GM12878 (cell line): ENCODE data around the gene MAX. TPM values are rescaled to one million over a fixed set of nuclear protein-coding genes. Genes with fewer than 3 reads are reported as not detected.

Experiments used
- ATAC-seq: fragments of 200-7000 bp; cut with Tn5 transposase; 3 replicates; pipeline ENCODE4 v1.9.1; 2020; ENCODE audit warnings: mild to moderate bottlenecking, moderate library complexity
- BruUV-seq: library from RNA; stranded (reverse); fragments of 400-500 nt; replicated peaks from 2 replicates; lab custom pipeline; 2021; lab: Mats Ljungman, UMichigan
- CTCF ChIA-PET: fragments of 300-600 bp; sonication (Branson Sonifier 250); formaldehyde crosslinking; extraction: SDS; loops from one replicate; lab custom pipeline; 2021; ENCODE audit warnings: inconsistent platforms; lab: Yijun Ruan, JAX
- POLR2A ChIA-PET: fragments of 350-600 bp; formaldehyde crosslinking; extraction: SDS; loops from one replicate; lab custom pipeline; 2021; ENCODE audit warnings: inconsistent platforms; lab: Charles Lee
- RAD21 ChIA-PET: fragments of 300-600 bp; sonication (Branson Sonifier 250); formaldehyde crosslinking; loops from one replicate; lab custom pipeline; 2023; ENCODE audit warnings: antibody characterized with exemption; ENCODE audit not compliant: unreplicated experiment; lab: Charles Lee
- SMC1A ChIA-PET: fragments of 300-600 bp; sonication (Branson Sonifier 250); formaldehyde crosslinking; loops from one replicate; lab custom pipeline; 2023; ENCODE audit not compliant: unreplicated experiment, uncharacterized antibody; lab: Charles Lee
- DNase-seq: peaks from one replicate; pipeline ENCODE4 v3.0.0-alpha.2; 2011; ENCODE audit warnings: low read depth, low spot score
- FAIRE-seq: peaks from 3 replicates; lab custom pipeline; 2011; peaks lifted over from hg19 to GRCh38; lab: Jason Lieb, UNC
- H2AFZ ChIP-seq: 2 replicates; pipeline ENCODE4 v1.6.0; 2011; ENCODE audit warnings: low read depth, low read length, control low read depth; ENCODE audit not compliant: control insufficient read depth
- H3K27ac ChIP-seq: 2 replicates; pipeline ENCODE4 v1.5.1; 2011; ENCODE audit warnings: control low read depth; ENCODE audit not compliant: control insufficient read depth, insufficient read depth
- H3K27me3 ChIP-seq, 2 experiments: replicated peaks in 1 of 2; 2 replicates each; pipeline versions ENCODE4 v1.6.0 to v1.6.1; 2011; ENCODE audit warnings: low read length in 1 of 2; ENCODE audit not compliant: control insufficient read depth in 2 of 2, insufficient read depth in 2 of 2
- H3K36me3 ChIP-seq, 2 experiments: 2 replicates each; pipeline ENCODE4 v1.5.1; 2011; ENCODE audit warnings: low read length in 1 of 2; ENCODE audit not compliant: control insufficient read depth in 2 of 2, insufficient read depth in 2 of 2
- H3K4me1 ChIP-seq: 2 replicates; pipeline ENCODE4 v1.6.1; 2011; ENCODE audit warnings: mild to moderate bottlenecking, low read length, moderate library complexity, mixed read lengths; ENCODE audit not compliant: control insufficient read depth, insufficient read depth
- H3K4me2 ChIP-seq: 2 replicates; pipeline ENCODE4 v1.6.0; 2011; ENCODE audit warnings: control low read depth; ENCODE audit not compliant: control insufficient read depth, insufficient read depth
- H3K4me3 ChIP-seq: fragments of 200-600 bp; sonication (generic); 2 replicates; pipeline ENCODE4 v1.5.1; 2016
- H3K79me2 ChIP-seq: 2 replicates; pipeline ENCODE4 v1.6.0; 2011; ENCODE audit warnings: low read length; ENCODE audit not compliant: control insufficient read depth, insufficient read depth
- H3K9ac ChIP-seq: 2 replicates; pipeline ENCODE4 v1.8.0; 2011; ENCODE audit warnings: low read length, control low read depth, mixed read lengths; ENCODE audit not compliant: control insufficient read depth, insufficient read depth
- H3K9me3 ChIP-seq: replicated peaks from 3 replicates; pipeline ENCODE4 v1.5.1; 2011; ENCODE audit warnings: mild to moderate bottlenecking, low read length; ENCODE audit not compliant: control insufficient read depth, insufficient read depth
- H4K20me1 ChIP-seq: 2 replicates; pipeline ENCODE4 v1.6.0; 2011; ENCODE audit not compliant: control insufficient read depth, insufficient read depth
- BACH1 ChIP-seq: fragments of 450-650 bp; IDR thresholded peaks from 2 replicates; pipeline ENCODE4 v1.6.1; 2017; ENCODE audit warnings: mild to moderate bottlenecking, borderline replicate concordance
- BCL3 ChIP-seq: IDR thresholded peaks from 2 replicates; pipeline ENCODE4 v1.6.1; 2011; ENCODE audit warnings: borderline replicate concordance, low read depth, mild to moderate bottlenecking, moderate library complexity, low read length; ENCODE audit not compliant: insufficient read depth, poor library complexity, severe bottlenecking
- CREB1 ChIP-seq: IDR thresholded peaks from 2 replicates; pipeline ENCODE4 v1.6.1; 2012; ENCODE audit warnings: low read depth, mild to moderate bottlenecking, inconsistent platforms
- MAX ChIP-seq: IDR thresholded peaks from 2 replicates; pipeline ENCODE4 v1.6.1; 2012; ENCODE audit warnings: low read depth, low read length, improper control_type of control experiment
- MEF2A ChIP-seq: IDR thresholded peaks from 2 replicates; pipeline ENCODE4 v1.6.1; 2011; ENCODE audit warnings: low read depth, mild to moderate bottlenecking, low read length, moderate library complexity; ENCODE audit not compliant: insufficient read depth
- PML ChIP-seq: IDR thresholded peaks from 2 replicates; pipeline ENCODE4 v1.6.1; 2012; ENCODE audit warnings: low read length, inconsistent platforms
- POLR2AphosphoS5 ChIP-seq: IDR thresholded peaks from 2 replicates; pipeline ENCODE4 v1.6.1; 2011; ENCODE audit warnings: mild to moderate bottlenecking, low read length, inconsistent platforms
- SIX5 ChIP-seq: IDR thresholded peaks from 2 replicates; pipeline ENCODE4 v1.6.1; 2011; ENCODE audit warnings: mild to moderate bottlenecking, low read depth, low read length, moderate library complexity; ENCODE audit not compliant: severe bottlenecking
- SP1 ChIP-seq: IDR thresholded peaks from one replicate; pipeline ENCODE4 v1.6.1; 2011; ENCODE audit warnings: low read depth, low read length
- STAT3 ChIP-seq: IDR thresholded peaks from 2 replicates; pipeline ENCODE4 v1.6.1; 2011; ENCODE audit warnings: low read depth, low read length, improper control_type of control experiment
- WRNIP1 ChIP-seq: IDR thresholded peaks from 2 replicates; pipeline ENCODE4 v1.6.1; 2011; ENCODE audit warnings: low read depth, low read length, improper control_type of control experiment, borderline replicate concordance
- ZBED1 ChIP-seq: IDR thresholded peaks from 2 replicates; pipeline ENCODE4 v1.6.1; 2016; ENCODE audit warnings: borderline replicate concordance
- ZBTB4 ChIP-seq: fragments of 450-650 bp; formaldehyde crosslinking; IDR thresholded peaks from 2 replicates; pipeline ENCODE4 v1.4.0; 2022; ENCODE audit warnings: mild to moderate bottlenecking, moderate library complexity
- WGBS: methylation state at CpG from one replicate; pipeline ENCODE4 v1.1.6; 2016; ENCODE audit warnings: low lambda C conversion rate; ENCODE audit not compliant: insufficient replicate concordance, insufficient coverage; ENCODE audit errors: missing lambda C conversion rate; 5-methylcytosine and 5-hydroxymethylcytosine counted together
- in situ Hi-C: fragments of 300-500 bp; cut with MboI; formaldehyde crosslinking; loops from 9 replicates; pipeline ENCODE4 v1.14.3; 2018; ENCODE audit warnings: mixed read lengths
- intact Hi-C: fragments of 100-400 bp; cut with micrococcal nuclease; formaldehyde crosslinking; loops from one replicate; pipeline ENCODE4 v1.14.2; 2022; ENCODE audit not compliant: unreplicated experiment
- polyA plus RNA-seq, 11 experiments: library from polyadenylated mRNA; depleted of rRNA in 4 of 11; unstranded in 6 of 11; stranded (reverse) in 5 of 11; fragments of >200 nt; fragmentation: Nextera tagmentation in 4 of 11; fragmentation: Illumina TruSeq in 1 of 11; extraction: Ambion mirVana in 4 of 11; extraction: Trizol in 1 of 11; gene quantifications; 1 replicate in 1 of 11; 2 replicates in 10 of 11; pipeline versions ENCODE4 v1.2.1 to v1.2.3, GENCODE V29; 2011 to 2016; ENCODE audit warnings: inconsistent platforms in 2 of 11, missing spikeins in 2 of 11, low read depth in 1 of 11
- total RNA-seq, 4 experiments: library from RNA; depleted of rRNA in 3 of 4; stranded (reverse); fragments of >200 nt in 3 of 4; fragmentation: Illumina TruSeq in 1 of 4; extraction: Trizol in 1 of 4; gene quantifications; 2 replicates each; pipeline versions ENCODE4 v1.2.1 to v1.2.3, GENCODE V29; 2013 to 2021
- TF ChIP-seq, protein P1 (sequence below): IDR thresholded peaks from 2 replicates; pipeline ENCODE4 v1.6.1; 2011; ENCODE audit warnings: borderline replicate concordance, low read depth, mild to moderate bottlenecking, moderate library complexity, mixed read lengths, low read length; ENCODE audit not compliant: insufficient read depth; ENCODE audit errors: extremely low read length
- TF ChIP-seq, protein P2 (sequence below): fragments of 450-650 bp; IDR thresholded peaks from 2 replicates; pipeline ENCODE4 v1.6.1; 2016; ENCODE audit warnings: mild to moderate bottlenecking

Gene MAX
- total and polyA plus RNA-seq, 10 of the 15 experiments (the other 5 are each of a cell fraction or from before 2014, with no cell fraction given): 21.5 to 122 (median 67.5) TPM

DNA sequence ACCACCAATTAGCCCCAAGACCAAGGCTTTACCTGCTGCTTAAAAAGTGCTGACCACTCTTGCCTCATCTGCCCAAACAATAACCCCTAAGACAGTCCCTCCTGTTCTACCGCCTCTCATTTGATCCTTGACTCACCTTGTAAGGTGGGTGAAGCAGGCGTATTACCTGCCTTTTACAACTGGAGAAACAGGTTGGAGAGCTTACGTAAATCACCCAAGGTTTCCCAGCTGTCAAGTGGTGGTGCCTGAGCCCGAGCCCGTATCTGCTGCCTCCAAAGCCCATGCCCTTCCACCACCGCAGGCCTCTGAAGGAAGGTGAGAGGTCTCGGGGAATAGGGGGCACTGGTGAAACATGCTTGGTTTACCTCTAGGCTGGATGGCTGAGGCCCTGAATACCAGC, 36.6 kb downstream of the MAX start:
- WGBS: 97% methylated on average over 7 of the region's 7 CpGs
- BruUV-seq: no TSS peak
- RAD21 ChIA-PET: no interaction called here
- SMC1A ChIA-PET: no interaction called here
- Histone ChIP-seq H3K4me3 (no peak overlapping the region), H3K9ac (no peak overlapping the region)
- CTCF ChIA-PET: no interaction called here
- ATAC-seq: no peak
- no peak for TF ChIP-seq PML
- TF ChIP-seq MAX: no peak
- TF ChIP-seq WRNIP1: no peak
- TF ChIP-seq SP1: no peak
- TF ChIP-seq SIX5: no peak
- TF ChIP-seq CREB1: no peak
- TF ChIP-seq STAT3: no peak
- no peak for TF ChIP-seq MEF2A
- TF ChIP-seq ZBED1: no peak
- TF ChIP-seq, protein P1, sequence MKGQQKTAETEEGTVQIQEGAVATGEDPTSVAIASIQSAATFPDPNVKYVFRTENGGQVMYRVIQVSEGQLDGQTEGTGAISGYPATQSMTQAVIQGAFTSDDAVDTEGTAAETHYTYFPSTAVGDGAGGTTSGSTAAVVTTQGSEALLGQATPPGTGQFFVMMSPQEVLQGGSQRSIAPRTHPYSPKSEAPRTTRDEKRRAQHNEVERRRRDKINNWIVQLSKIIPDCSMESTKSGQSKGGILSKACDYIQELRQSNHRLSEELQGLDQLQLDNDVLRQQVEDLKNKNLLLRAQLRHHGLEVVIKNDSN: no peak
- TF ChIP-seq BCL3: no peak
- TF ChIP-seq ZBTB4 (CRISPR knock-in tag): no peak
- TF ChIP-seq, protein P2, sequence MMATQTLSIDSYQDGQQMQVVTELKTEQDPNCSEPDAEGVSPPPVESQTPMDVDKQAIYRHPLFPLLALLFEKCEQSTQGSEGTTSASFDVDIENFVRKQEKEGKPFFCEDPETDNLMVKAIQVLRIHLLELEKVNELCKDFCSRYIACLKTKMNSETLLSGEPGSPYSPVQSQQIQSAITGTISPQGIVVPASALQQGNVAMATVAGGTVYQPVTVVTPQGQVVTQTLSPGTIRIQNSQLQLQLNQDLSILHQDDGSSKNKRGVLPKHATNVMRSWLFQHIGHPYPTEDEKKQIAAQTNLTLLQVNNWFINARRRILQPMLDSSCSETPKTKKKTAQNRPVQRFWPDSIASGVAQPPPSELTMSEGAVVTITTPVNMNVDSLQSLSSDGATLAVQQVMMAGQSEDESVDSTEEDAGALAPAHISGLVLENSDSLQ: no peak
- no peak for TF ChIP-seq POLR2AphosphoS5
- TF ChIP-seq BACH1: no peak
- TF ChIP-seq, all 136 proteins: peak for 0
- H3K27me3 ChIP-seq: no peaks in the 10 kb centered on the region
- no peaks in the 10 kb centered on the region for H3K79me2 ChIP-seq
- POLR2A ChIA-PET: no interaction called here
- in situ Hi-C loops: no loop called here
- no peaks in the 10 kb centered on the region for H4K20me1 ChIP-seq
- H3K4me2 ChIP-seq: no peak overlapping the region
- no peaks in the 10 kb centered on the region for H3K9me3 ChIP-seq
- H3K4me1 ChIP-seq: no peaks in the 10 kb centered on the region
- FAIRE-seq: no peak
- DNase-seq: no peak
- H3K27ac ChIP-seq: no peak overlapping the region
- intact Hi-C loops: no loop called here
- no peak overlapping the region for H2AFZ ChIP-seq
- peaks cover 20 to 25% of the 10 kb centered on the region in 2 experiments for H3K36me3 ChIP-seq
